Measurements from ENCODE around the gene TCEA3. TPM values are rescaled to one million over a fixed set of nuclear protein-coding genes. Genes with fewer than 3 reads are reported as not detected.

Gene TCEA3
- total and polyA plus RNA-seq, 2 donors (not counting 3 experiments of a cell fraction or from before 2014, with no cell fraction given) = 1.5 to 3.7 TPM

GRCh38 chr1:23472351-23473036, 47.9 kb upstream of the TCEA3 start:
- FAIRE-seq = no peak
- H3K4me1 ChIP-seq (ENCODE audit: control insufficient read depth, extremely low read depth, insufficient read depth, low read length) = peaks cover 13% of the 10 kb centered on the region

More at GRCh38 chr1:23472351-23473036, 47.9 kb upstream of the TCEA3 start:
- POLR2A ChIA-PET = no interaction called here
- H3K36me3 ChIP-seq (ENCODE audit: control insufficient read depth in 2 of 2, extremely low read depth in 1 of 2, insufficient read depth in 2 of 2, low read length in 2 of 2) = no peaks in the 10 kb centered on the region
- H3K27ac ChIP-seq (ENCODE audit: insufficient read depth, low read depth, low read length) = no peak overlapping the region
- H3K9me1 ChIP-seq (replicated peaks; ENCODE audit: control insufficient read depth, extremely low read depth, insufficient read depth, low read length) = no peaks in the 10 kb centered on the region
- H3K27me3 ChIP-seq (ENCODE audit: control insufficient read depth in 2 of 2, insufficient read depth in 2 of 2, low read length in 2 of 2) = no peaks in the 10 kb centered on the region
- H3K79me2 ChIP-seq (ENCODE audit: control insufficient read depth, insufficient read depth, low read length) = no peaks in the 10 kb centered on the region
- no peak for TF ChIP-seq POLR2A (IDR thresholded peaks at IDR 0.05; ENCODE audit: low read depth, low read length)
- no peak for TF ChIP-seq GATA2 (IDR thresholded peaks at IDR 0.05; ENCODE audit: insufficient read depth, insufficient read length, low read depth, low read length)
- no peak for TF ChIP-seq JUN (IDR thresholded peaks at IDR 0.05; ENCODE audit: borderline replicate concordance, insufficient read depth, insufficient read length, low read depth)
- TF ChIP-seq CTCF (IDR thresholded peaks at IDR 0.05; ENCODE audit: extremely low read depth in 1 of 2, insufficient read depth in 1 of 2, low read depth in 1 of 2, low read length in 2 of 2) = no peak
- no peak for TF ChIP-seq MYC (IDR thresholded peaks at IDR 0.05; ENCODE audit: low read depth, low read length)
- TF ChIP-seq EZH2 (IDR thresholded peaks at IDR 0.05; ENCODE audit: borderline replicate concordance, low read depth, low read length, severe bottlenecking) = no peak
- TF ChIP-seq, protein P1, sequence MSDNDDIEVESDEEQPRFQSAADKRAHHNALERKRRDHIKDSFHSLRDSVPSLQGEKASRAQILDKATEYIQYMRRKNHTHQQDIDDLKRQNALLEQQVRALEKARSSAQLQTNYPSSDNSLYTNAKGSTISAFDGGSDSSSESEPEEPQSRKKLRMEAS (IDR thresholded peaks at IDR 0.05; ENCODE audit: insufficient read depth, insufficient read length) = no peak
- TF ChIP-seq FOS (IDR thresholded peaks at IDR 0.05; ENCODE audit: borderline replicate concordance, insufficient read depth, low read length) = no peak
- no peak for TF ChIP-seq POLR2AphosphoS5 (IDR thresholded peaks at IDR 0.05; ENCODE audit: insufficient read depth, low read depth, low read length)
- H3K9me3 ChIP-seq (replicated peaks; ENCODE audit: control insufficient read depth, insufficient read depth, low read length) = no peaks in the 10 kb centered on the region
- H3K4me2 ChIP-seq (ENCODE audit: insufficient read depth, low read length) = no peak overlapping the region
- no peak for DNase-seq (ENCODE audit: low read depth, low spot score)
- H3K9ac ChIP-seq (replicated peaks; ENCODE audit: extremely low read depth, insufficient read depth, low read length) = no peak overlapping the region
- CTCF ChIA-PET = interaction anchor here (1.5 to 1.7 kb wide), 2 partner anchors 11 to 25 kb away, joined by 3 to 5 read pairs; partner anchors contain the start of gene ASAP3
- H3K4me3 ChIP-seq (replicated peaks in 1 of 3; ENCODE audit: insufficient read depth in 1 of 3, low read depth in 1 of 3, low read length in 3 of 3) = no peak overlapping the region
- no peaks in the 10 kb centered on the region for H4K20me1 ChIP-seq (replicated peaks; ENCODE audit: control insufficient read depth, extremely low read depth, insufficient read depth, low read length)
- H2AFZ ChIP-seq (ENCODE audit: low read depth, low read length) = no peak overlapping the region
- no TSS peak for BruUV-seq (replicated peaks)
- dilution Hi-C loops (cut with MboI; ENCODE audit: extremely low pct_ligation_motif_present, low sequenced_read_pairs) = no loop called here
- intact Hi-C loops (cut with micrococcal nuclease) = no loop called here
